HL-60 (cell line): ENCODE results near the gene PSMD2.

ENCODE experiments used
- DNase-seq, 2 experiments: peaks; one replicate each; pipeline ENCODE4 v3.0.0-alpha.2; 2010 to 2020; ENCODE audit warnings: low read depth in 1 of 2, low spot score in 1 of 2
- H3K27ac ChIP-seq: fragments of 250-450 bp; sonication (Bioruptor Pico); replicated peaks from 2 replicates; pipeline ENCODE4 v1.5.1; 2020; ENCODE audit warnings: mild to moderate bottlenecking, moderate library complexity
- H3K27me3 ChIP-seq: fragments of 250-450 bp; sonication (Bioruptor Pico); 2 replicates; pipeline ENCODE4 v1.5.1; 2021; ENCODE audit warnings: mild to moderate bottlenecking, moderate library complexity; ENCODE audit not compliant: insufficient read depth, poor library complexity, severe bottlenecking
- H3K4me3 ChIP-seq: replicated peaks from 2 replicates; pipeline ENCODE4 v1.5.1; 2011; ENCODE audit warnings: mild to moderate bottlenecking, control low read depth, low read length; ENCODE audit not compliant: insufficient read depth
- CTCF ChIP-seq: IDR thresholded peaks from one replicate; pipeline ENCODE4 v1.5.1; 2011; ENCODE audit warnings: low read length, control low read depth, inconsistent platforms; ENCODE audit not compliant: insufficient read depth
- GABPA ChIP-seq: IDR thresholded peaks from 2 replicates; pipeline ENCODE4 v1.6.1; 2012; ENCODE audit warnings: low read depth
- POLR2AphosphoS5 ChIP-seq: IDR thresholded peaks from 2 replicates; pipeline ENCODE4 v1.6.1; 2012; ENCODE audit warnings: low read depth
- REST ChIP-seq: IDR thresholded peaks from 2 replicates; pipeline ENCODE4 v1.6.1; 2012; ENCODE audit warnings: low read depth; ENCODE audit not compliant: insufficient replicate concordance
- SPI1 ChIP-seq: IDR thresholded peaks from 2 replicates; pipeline ENCODE4 v1.6.1; 2012; ENCODE audit warnings: low read depth, mild to moderate bottlenecking, borderline replicate concordance

The PSMD2 gene

GRCh38 chr3:184350618-184351017 lies 51.6 kb downstream of the PSMD2 start:
- Histone ChIP-seq H3K27me3 (no peaks in the 10 kb centered on the region), H3K27ac (no peak overlapping the region), H3K4me3 (no peak overlapping the region)
- no peak for DNase-seq
- TF ChIP-seq REST (no peak), SPI1 (no peak), POLR2AphosphoS5 (no peak), GABPA (no peak)

- TF ChIP-seq REST, result no peak
- no peak for TF ChIP-seq SPI1
- no peak for TF ChIP-seq CTCF
- no peak for TF ChIP-seq POLR2AphosphoS5
- no peak for TF ChIP-seq GABPA
Observed at GRCh38 chr3:184351511-184352148, 52.6 kb downstream of the PSMD2 start.

GRCh38 chr3:184352149-184352785 lies 53.2 kb downstream of the PSMD2 start:
- Histone ChIP-seq H3K27me3 (no peaks in the 10 kb centered on the region), H3K4me3 (no peak overlapping the region), H3K27ac (no peak overlapping the region)
- DNase-seq, result no peak
- TF ChIP-seq GABPA, result no peak
- TF ChIP-seq SPI1, result no peak
- TF ChIP-seq CTCF, result no peak
- no peak for TF ChIP-seq REST
- no peak for TF ChIP-seq POLR2AphosphoS5

More at GRCh38 chr3:184351511-184352148, 52.6 kb downstream of the PSMD2 start:
- Histone ChIP-seq H3K27ac (no peak overlapping the region), H3K4me3 (no peak overlapping the region), H3K27me3 (no peaks in the 10 kb centered on the region)
- no peak for DNase-seq
